GM18858 (cell line): Measurements from ENCODE around the gene CYBA.

ENCODE experiments used
- ATAC-seq: cut with Tn5 transposase; IDR thresholded peaks from one replicate; pipeline ENCODE4 v1.9.1; 2021; ENCODE audit not compliant: unreplicated experiment

The CYBA gene

DNA sequence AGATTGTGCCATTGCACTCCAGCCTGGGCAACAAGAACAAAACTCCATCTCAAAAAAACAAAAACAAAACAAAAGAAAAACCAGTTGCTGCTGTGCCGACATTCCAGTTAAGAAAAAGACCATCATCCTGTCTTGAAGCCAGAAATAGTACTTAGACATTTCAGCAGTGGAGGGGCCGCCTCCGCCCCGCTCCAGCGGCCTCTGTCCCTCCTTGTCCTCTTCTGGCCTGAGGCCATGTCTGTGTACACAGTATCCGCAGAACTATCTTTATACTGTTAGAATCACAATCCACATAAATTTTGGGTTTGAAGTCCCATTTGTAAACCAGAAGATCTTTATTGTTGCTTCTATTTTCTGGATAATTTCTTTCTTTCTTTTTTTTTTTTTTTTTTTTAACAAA lies 55.8 kb downstream of the CYBA start:
- no peak for ATAC-seq

DNA sequence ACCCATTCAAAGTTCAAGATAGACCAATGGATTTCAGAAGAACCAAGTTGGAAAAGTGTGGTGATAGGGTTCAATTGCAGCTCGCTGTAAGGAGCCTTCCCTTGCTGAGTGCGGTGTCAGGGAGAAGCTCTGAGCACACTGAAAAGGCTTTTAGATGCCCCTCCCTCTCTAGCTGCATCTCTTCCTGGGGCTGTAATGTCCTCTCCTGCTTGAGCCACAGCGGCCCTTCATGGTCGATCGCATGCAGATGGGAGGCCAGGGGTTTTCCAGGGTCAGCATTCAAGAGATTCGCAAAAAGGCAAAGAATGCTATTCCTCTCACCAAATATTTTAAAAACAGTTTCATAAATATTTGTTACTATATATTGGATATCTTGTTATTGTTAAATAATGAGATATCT lies 56.9 kb downstream of the CYBA start:
- no peak for ATAC-seq

DNA sequence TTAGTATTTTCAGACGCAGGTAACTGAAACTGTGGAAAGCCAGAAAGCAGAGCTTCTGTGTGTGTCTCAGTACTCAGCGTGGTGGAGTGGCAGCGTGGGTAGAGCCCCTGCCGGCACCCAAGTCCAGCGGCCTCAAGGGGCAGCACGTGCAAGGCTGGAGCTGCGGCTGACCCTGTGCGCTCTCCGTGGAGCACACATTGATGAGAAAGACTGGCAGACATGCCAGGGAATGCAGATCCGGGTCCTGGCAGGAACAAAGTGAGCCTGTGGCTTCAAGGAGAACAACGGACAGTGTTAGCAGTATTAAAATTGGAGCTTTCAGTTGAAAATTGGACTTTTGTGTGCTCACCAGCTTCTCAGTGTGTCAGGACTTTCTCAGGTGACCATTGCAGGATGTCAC lies 57.4 kb downstream of the CYBA start:
- no peak for ATAC-seq
